Measurements from ENCODE around the gene FARP2.

FARP2 gene

GRCh38 chr2:241479026-241479898 is 123.2 kb downstream of the FARP2 start:
- H3K4me3 ChIP-seq (ENCODE audit: control insufficient read depth, low read depth, low read length): no peak overlapping the region
- TF ChIP-seq CTCF (IDR thresholded peaks at IDR 0.05; ENCODE audit: control insufficient read depth, insufficient read depth, low read depth, low read length, missing control alignments): no peak
- DNase-seq (ENCODE audit: low read depth): no peak

- DNase-seq (ENCODE audit: low read depth): no peak
- H3K4me3 ChIP-seq (ENCODE audit: control insufficient read depth, low read depth, low read length): no peak overlapping the region
- TF ChIP-seq CTCF (IDR thresholded peaks at IDR 0.05; ENCODE audit: control insufficient read depth, insufficient read depth, low read depth, low read length, missing control alignments): no peak
Observed at GRCh38 chr2:241481687-241482086, 125.6 kb downstream of the FARP2 start.

GRCh38 chr2:241482126-241482955 is 126.3 kb downstream of the FARP2 start:
- no peak for DNase-seq (ENCODE audit: low read depth)
- H3K4me3 ChIP-seq (ENCODE audit: control insufficient read depth, low read depth, low read length): no peak overlapping the region

GRCh38 chr2:241483305-241483704 is 127.2 kb downstream of the FARP2 start:
- H3K4me3 ChIP-seq (ENCODE audit: control insufficient read depth, low read depth, low read length): no peak overlapping the region
- TF ChIP-seq CTCF (IDR thresholded peaks at IDR 0.05; ENCODE audit: control insufficient read depth, insufficient read depth, low read depth, low read length, missing control alignments): no peak
- DNase-seq (ENCODE audit: low read depth): no peak

More at GRCh38 chr2:241482126-241482955, 126.3 kb downstream of the FARP2 start:
- TF ChIP-seq CTCF (IDR thresholded peaks at IDR 0.05; ENCODE audit: control insufficient read depth, insufficient read depth, low read depth, low read length, missing control alignments): no peak

- DNase-seq (ENCODE audit: low read depth): no peak
- TF ChIP-seq CTCF (IDR thresholded peaks at IDR 0.05; ENCODE audit: control insufficient read depth, insufficient read depth, low read depth, low read length, missing control alignments): no peak
- no peak overlapping the region for H3K4me3 ChIP-seq (ENCODE audit: control insufficient read depth, low read depth, low read length)
Observed at GRCh38 chr2:241485172-241485911, 129.3 kb downstream of the FARP2 start.

GRCh38 chr2:241489088-241489487 is 133.0 kb downstream of the FARP2 start:
- no peak overlapping the region for H3K4me3 ChIP-seq (ENCODE audit: control insufficient read depth, low read depth, low read length)
- no peak for TF ChIP-seq CTCF (IDR thresholded peaks at IDR 0.05; ENCODE audit: control insufficient read depth, insufficient read depth, low read depth, low read length, missing control alignments)
- DNase-seq (ENCODE audit: low read depth): no peak
